GM15510 (cell line): ENCODE data around the gene CCL1.

Source experiments
- POLR2A ChIP-seq: IDR thresholded peaks from 3 replicates; pipeline ENCODE4 v1.6.1; 2011; ENCODE audit warnings: borderline replicate concordance; ENCODE audit not compliant: insufficient read length; ENCODE audit errors: extremely low read depth

Gene CCL1

GRCh38 chr17:34386697-34387550 is 23.9 kb upstream of the CCL1 start:
- no peak for TF ChIP-seq POLR2A

GRCh38 chr17:34386343-34386696 is 23.3 kb upstream of the CCL1 start:
- TF ChIP-seq POLR2A: no peak

- TF ChIP-seq POLR2A: no peak
These were observed 22.0 kb upstream of the CCL1 start for GRCh38 chr17:34384822-34385605.

- no peak for TF ChIP-seq POLR2A
These were observed 21.2 kb upstream of the CCL1 start for GRCh38 chr17:34384271-34384670.

- no peak for TF ChIP-seq POLR2A
These were observed 20.2 kb upstream of the CCL1 start for GRCh38 chr17:34383216-34383615.

GRCh38 chr17:34382621-34383124 is 19.6 kb upstream of the CCL1 start:
- TF ChIP-seq POLR2A: no peak

- TF ChIP-seq POLR2A: no peak
These were observed 16.8 kb upstream of the CCL1 start for GRCh38 chr17:34379868-34380267.

- TF ChIP-seq POLR2A: no peak
These were observed 15.7 kb upstream of the CCL1 start for GRCh38 chr17:34378664-34379101.

- no peak for TF ChIP-seq POLR2A
These were observed 14.2 kb upstream of the CCL1 start for GRCh38 chr17:34377078-34377823.

- no peak for TF ChIP-seq POLR2A
These were observed 12.5 kb upstream of the CCL1 start for GRCh38 chr17:34375426-34375997.

- TF ChIP-seq POLR2A: no peak
These were observed 11.4 kb upstream of the CCL1 start for GRCh38 chr17:34374457-34374856.

- TF ChIP-seq POLR2A: no peak
These were observed 8.5 kb upstream of the CCL1 start for GRCh38 chr17:34371405-34372100.

- no peak for TF ChIP-seq POLR2A
These were observed 8.0 kb upstream of the CCL1 start for GRCh38 chr17:34370997-34371395.
